Neutrophil (primary cell): ENCODE results near the gene KRT77.

ENCODE experiments used
- H3K27ac ChIP-seq: fragments of 200-600 bp; sonication (generic); 2 replicates; pipeline ENCODE4 v1.5.1; 2016; ENCODE audit warnings: mild to moderate bottlenecking, moderate library complexity
- H3K27me3 ChIP-seq: fragments of 200-600 bp; sonication (generic); 2 replicates; pipeline ENCODE4 v1.6.0; 2016; ENCODE audit warnings: mild to moderate bottlenecking
- H3K36me3 ChIP-seq: fragments of 200-600 bp; sonication (generic); 2 replicates; pipeline ENCODE4 v1.5.1; 2017
- H3K4me1 ChIP-seq, 2 experiments: fragments of 200-600 bp in 1 of 2; sonication (generic) in 1 of 2; 1 replicate in 1 of 2; 2 replicates in 1 of 2; pipeline versions ENCODE4 v1.5.1 to v1.6.1; 2013 to 2016; ENCODE audit warnings: low read depth in 1 of 2, low read length in 1 of 2, mild to moderate bottlenecking in 1 of 2, moderate library complexity in 1 of 2; ENCODE audit not compliant: control insufficient read depth in 1 of 2, insufficient read depth in 1 of 2
- H3K4me3 ChIP-seq, 2 experiments: fragments of 200-600 bp in 1 of 2; sonication (generic) in 1 of 2; 1 replicate in 1 of 2; 2 replicates in 1 of 2; pipeline ENCODE4 v1.5.1; 2013 to 2016; ENCODE audit warnings: low read depth in 1 of 2, low read length in 1 of 2, mild to moderate bottlenecking in 1 of 2, moderate library complexity in 1 of 2
- H3K9me3 ChIP-seq: fragments of 200-600 bp; sonication (generic); 2 replicates; pipeline ENCODE4 v1.5.1; 2016
- TF ChIP-seq, protein P1 (sequence below): fragments of 200-600 bp; sonication (generic); IDR thresholded peaks from 2 replicates; pipeline ENCODE4 v1.5.1; 2016; ENCODE audit warnings: antibody characterized with exemption

KRT77 gene

GRCh38 chr12:52650520-52651081 is 52.7 kb downstream of the KRT77 start:
- TF ChIP-seq, protein P1, sequence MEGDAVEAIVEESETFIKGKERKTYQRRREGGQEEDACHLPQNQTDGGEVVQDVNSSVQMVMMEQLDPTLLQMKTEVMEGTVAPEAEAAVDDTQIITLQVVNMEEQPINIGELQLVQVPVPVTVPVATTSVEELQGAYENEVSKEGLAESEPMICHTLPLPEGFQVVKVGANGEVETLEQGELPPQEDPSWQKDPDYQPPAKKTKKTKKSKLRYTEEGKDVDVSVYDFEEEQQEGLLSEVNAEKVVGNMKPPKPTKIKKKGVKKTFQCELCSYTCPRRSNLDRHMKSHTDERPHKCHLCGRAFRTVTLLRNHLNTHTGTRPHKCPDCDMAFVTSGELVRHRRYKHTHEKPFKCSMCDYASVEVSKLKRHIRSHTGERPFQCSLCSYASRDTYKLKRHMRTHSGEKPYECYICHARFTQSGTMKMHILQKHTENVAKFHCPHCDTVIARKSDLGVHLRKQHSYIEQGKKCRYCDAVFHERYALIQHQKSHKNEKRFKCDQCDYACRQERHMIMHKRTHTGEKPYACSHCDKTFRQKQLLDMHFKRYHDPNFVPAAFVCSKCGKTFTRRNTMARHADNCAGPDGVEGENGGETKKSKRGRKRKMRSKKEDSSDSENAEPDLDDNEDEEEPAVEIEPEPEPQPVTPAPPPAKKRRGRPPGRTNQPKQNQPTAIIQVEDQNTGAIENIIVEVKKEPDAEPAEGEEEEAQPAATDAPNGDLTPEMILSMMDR = no peak
- Histone ChIP-seq H3K4me1 (no peaks in the 10 kb centered on the region), H3K27ac (no peak overlapping the region), H3K27me3 (no peaks in the 10 kb centered on the region), H3K4me3 (no peak overlapping the region), H3K36me3 (no peaks in the 10 kb centered on the region), H3K9me3 (no peaks in the 10 kb centered on the region)

DNA sequence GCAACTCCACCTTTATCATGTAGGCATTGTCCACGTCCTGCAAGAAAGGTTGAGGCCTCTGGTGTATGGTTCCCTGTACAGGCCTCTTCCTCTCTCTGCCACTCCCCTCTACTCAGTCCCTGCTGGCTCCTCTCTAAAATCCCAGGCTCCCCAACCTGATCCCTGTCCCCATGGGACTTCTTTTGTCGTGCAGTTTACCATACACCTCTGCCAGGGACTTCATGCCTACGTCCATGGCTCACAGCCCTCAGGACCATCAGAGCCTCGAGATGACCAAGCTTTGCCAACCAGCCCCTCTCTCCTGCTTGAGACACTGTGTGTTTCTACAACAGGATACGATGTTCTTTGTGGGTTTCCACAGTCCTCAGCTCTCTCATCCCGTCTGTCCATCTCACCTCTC is 54.3 kb downstream of the KRT77 start:
- no peak overlapping the region for H3K27ac ChIP-seq
- no peak overlapping the region for H3K4me3 ChIP-seq
- H3K36me3 ChIP-seq = no peaks in the 10 kb centered on the region
- no peaks in the 10 kb centered on the region for H3K4me1 ChIP-seq
- no peaks in the 10 kb centered on the region for H3K27me3 ChIP-seq
- TF ChIP-seq, protein P1 = no peak
- no peaks in the 10 kb centered on the region for H3K9me3 ChIP-seq

DNA sequence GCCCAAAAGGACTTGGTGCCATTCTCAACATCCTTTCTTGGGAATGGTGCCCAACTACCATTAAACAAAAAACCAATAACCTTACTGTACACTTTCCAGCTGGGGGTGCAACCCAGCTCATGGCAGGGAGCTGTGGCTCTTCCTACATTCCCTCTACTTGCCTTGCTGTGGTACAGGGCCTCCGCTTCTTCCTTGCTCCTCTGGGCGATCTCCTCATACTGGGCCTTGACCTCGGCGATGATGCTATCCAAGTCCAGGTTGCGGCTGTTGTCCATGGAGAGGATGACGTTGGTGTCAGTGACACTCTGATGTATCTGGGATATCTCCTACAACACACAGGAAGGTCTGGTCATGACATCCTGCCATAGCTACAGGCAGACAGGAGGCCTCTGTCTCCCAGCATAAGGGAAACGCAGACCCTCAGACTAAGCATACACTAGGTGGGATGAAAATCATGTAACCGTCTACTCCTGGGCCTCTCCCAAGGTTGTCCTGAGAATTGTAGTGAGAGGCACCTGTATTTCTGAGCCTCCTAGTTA is 55.2 kb downstream of the KRT77 start:
- H3K27me3 ChIP-seq = no peaks in the 10 kb centered on the region
- no peaks in the 10 kb centered on the region for H3K36me3 ChIP-seq
- no peaks in the 10 kb centered on the region for H3K4me1 ChIP-seq
- no peaks in the 10 kb centered on the region for H3K9me3 ChIP-seq
- no peak overlapping the region for H3K27ac ChIP-seq
- TF ChIP-seq, protein P1 = no peak
- H3K4me3 ChIP-seq = no peak overlapping the region

GRCh38 chr12:52647601-52648000 is 55.7 kb downstream of the KRT77 start:
- Histone ChIP-seq H3K4me3 (no peak overlapping the region), H3K27ac (no peak overlapping the region), H3K9me3 (no peaks in the 10 kb centered on the region), H3K36me3 (no peaks in the 10 kb centered on the region), H3K27me3 (no peaks in the 10 kb centered on the region), H3K4me1 (no peaks in the 10 kb centered on the region)
- TF ChIP-seq, protein P1 = no peak

GRCh38 chr12:52646613-52647012 is 56.7 kb downstream of the KRT77 start:
- no peak overlapping the region for H3K4me3 ChIP-seq
- no peak overlapping the region for H3K27ac ChIP-seq
- no peaks in the 10 kb centered on the region for H3K9me3 ChIP-seq
- H3K36me3 ChIP-seq = no peaks in the 10 kb centered on the region
- no peaks in the 10 kb centered on the region for H3K4me1 ChIP-seq
- TF ChIP-seq, protein P1 = no peak
- H3K27me3 ChIP-seq = no peaks in the 10 kb centered on the region
